Mucosa of rectum (tissue), 2 donors: Measurements from ENCODE around the gene ASB13.
A peak's percentile ranks its signal among the peaks of the same experiment; 100 is the strongest.

Experiments used
- H3K27ac ChIP-seq, 2 donors: one replicate each; pipeline ENCODE4 v1.7.0; 2013; ENCODE audit warnings: inconsistent platforms in 2 of 2, low read depth in 2 of 2, low read length in 2 of 2
- H3K27me3 ChIP-seq, 2 donors: one replicate each; pipeline ENCODE4 v1.7.0; 2013; ENCODE audit warnings: low read length in 2 of 2; ENCODE audit not compliant: control insufficient read depth in 2 of 2, insufficient read depth in 2 of 2
- H3K36me3 ChIP-seq, 2 donors: one replicate each; pipeline ENCODE4 v1.7.0; 2013; ENCODE audit warnings: low read length in 2 of 2; ENCODE audit not compliant: control insufficient read depth in 2 of 2, insufficient read depth in 2 of 2
- H3K4me1 ChIP-seq, 2 donors: one replicate each; pipeline ENCODE4 v1.7.0; 2013; ENCODE audit warnings: low read length in 2 of 2, mild to moderate bottlenecking in 1 of 2; ENCODE audit not compliant: control insufficient read depth in 2 of 2, insufficient read depth in 2 of 2
- H3K4me3 ChIP-seq, 2 donors: one replicate each; pipeline ENCODE4 v1.7.0; 2013; ENCODE audit warnings: low read length in 2 of 2
- H3K9ac ChIP-seq, 2 donors: one replicate each; pipeline ENCODE4 v1.7.0; 2013; ENCODE audit warnings: low read length in 2 of 2, low read depth in 1 of 2, mild to moderate bottlenecking in 1 of 2
- H3K9me3 ChIP-seq, 2 donors: one replicate each; pipeline ENCODE4 v1.7.0; 2013; ENCODE audit warnings: low read length in 2 of 2; ENCODE audit not compliant: control insufficient read depth in 2 of 2
- donor health status: healthy.
- donor health status: Normal muscosa, but diverticular disease.

Gene ASB13

DNA sequence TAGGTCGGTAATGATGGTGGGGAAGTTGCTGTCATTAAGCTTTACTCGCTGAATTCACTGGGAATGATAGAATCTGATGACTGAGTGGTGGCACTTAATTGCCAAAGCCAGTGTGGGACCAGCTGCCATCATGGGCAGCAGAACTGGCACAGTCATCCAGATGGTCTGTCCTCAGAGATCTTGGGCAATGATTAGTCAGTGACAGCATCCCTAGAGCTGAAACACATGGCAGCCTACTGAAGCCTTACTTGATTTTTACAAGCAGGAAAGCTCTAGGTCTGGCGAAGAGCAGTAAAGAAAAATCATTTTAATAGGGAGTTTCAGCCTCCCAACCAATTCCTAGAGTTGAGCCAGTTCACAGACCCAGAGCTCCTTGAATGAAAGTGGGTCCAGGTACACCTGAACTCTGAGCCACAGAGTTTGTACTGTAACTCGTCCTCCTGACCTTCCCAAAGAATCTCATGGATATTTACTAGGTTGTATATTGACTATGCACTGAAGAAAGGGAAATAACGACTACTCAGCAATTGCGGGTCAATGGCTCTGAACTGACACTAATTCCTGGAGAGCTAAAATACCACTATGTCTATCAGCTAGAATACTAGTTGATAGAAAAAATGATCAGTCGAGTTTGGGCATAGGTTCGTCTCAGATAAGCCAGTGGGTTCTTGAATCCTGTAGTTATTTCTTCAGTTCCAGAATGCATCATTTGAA is 4.4 kb upstream of the ASB13 start:
- Histone ChIP-seq H3K4me1 (peaks cover 4 to 7% of the 10 kb centered on the region in 2 donors), H3K9ac (no peak overlapping the region), H3K27ac (no peak overlapping the region)

GRCh38 chr10:5669604-5670003 is 3.2 kb upstream of the ASB13 start:
- H3K27me3 ChIP-seq: no peaks in the 10 kb centered on the region
- H3K36me3 ChIP-seq: no peaks in the 10 kb centered on the region
- H3K27ac ChIP-seq: no peak overlapping the region
- peaks cover 0 to 2% of the 10 kb centered on the region in 2 donors for H3K9me3 ChIP-seq
- H3K4me1 ChIP-seq: peaks cover 10 to 17% of the 10 kb centered on the region in 2 donors
- no peak overlapping the region for H3K4me3 ChIP-seq
- H3K9ac ChIP-seq: no peak overlapping the region

More for the DNA sequence above, 4.4 kb upstream of the ASB13 start:
- H3K4me3 ChIP-seq: no peak overlapping the region
- H3K9me3 ChIP-seq: peaks cover 0 to 2% of the 10 kb centered on the region in 2 donors
- no peaks in the 10 kb centered on the region for H3K27me3 ChIP-seq
- H3K36me3 ChIP-seq: no peaks in the 10 kb centered on the region

DNA sequence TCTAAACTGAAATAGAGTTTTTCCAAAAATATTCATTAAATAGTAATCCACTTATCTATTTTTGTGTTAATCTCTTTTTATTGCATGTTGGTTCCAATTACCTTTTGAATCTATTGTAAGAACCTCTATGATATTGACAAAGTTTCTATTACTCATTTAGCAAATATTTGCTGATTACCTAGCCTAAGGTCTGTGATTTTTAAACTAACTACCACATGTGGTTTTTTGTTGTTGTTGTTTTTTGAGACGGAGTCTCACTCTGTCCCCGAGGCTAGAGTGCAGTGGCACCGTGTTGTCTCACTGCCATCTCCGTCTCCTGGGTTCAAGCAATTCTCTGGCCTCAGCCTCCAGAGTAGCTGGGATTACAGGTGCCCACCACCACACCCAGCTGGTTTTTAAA is 2.0 kb upstream of the ASB13 start:
- peaks cover 10 to 17% of the 10 kb centered on the region in 2 donors for H3K4me1 ChIP-seq
- H3K9me3 ChIP-seq: no peaks in the 10 kb centered on the region
- H3K27ac ChIP-seq: no peak overlapping the region
- H3K36me3 ChIP-seq: no peaks in the 10 kb centered on the region
- H3K9ac ChIP-seq: no peak overlapping the region
- H3K27me3 ChIP-seq: no peaks in the 10 kb centered on the region
- no peak overlapping the region for H3K4me3 ChIP-seq

- no peaks in the 10 kb centered on the region for H3K27me3 ChIP-seq
- peak overlapping the region; percentile 83 to 95 for H3K4me3 ChIP-seq
- peaks cover 10 to 17% of the 10 kb centered on the region in 2 donors for H3K4me1 ChIP-seq
- no peak overlapping the region for H3K27ac ChIP-seq
- H3K9ac ChIP-seq: peak overlapping the region in 1 of 2 donors; percentile 48
- no peaks in the 10 kb centered on the region for H3K36me3 ChIP-seq
- no peaks in the 10 kb centered on the region for H3K9me3 ChIP-seq
These were observed 641 bp upstream of the ASB13 start for GRCh38 chr10:5666841-5667630.

DNA sequence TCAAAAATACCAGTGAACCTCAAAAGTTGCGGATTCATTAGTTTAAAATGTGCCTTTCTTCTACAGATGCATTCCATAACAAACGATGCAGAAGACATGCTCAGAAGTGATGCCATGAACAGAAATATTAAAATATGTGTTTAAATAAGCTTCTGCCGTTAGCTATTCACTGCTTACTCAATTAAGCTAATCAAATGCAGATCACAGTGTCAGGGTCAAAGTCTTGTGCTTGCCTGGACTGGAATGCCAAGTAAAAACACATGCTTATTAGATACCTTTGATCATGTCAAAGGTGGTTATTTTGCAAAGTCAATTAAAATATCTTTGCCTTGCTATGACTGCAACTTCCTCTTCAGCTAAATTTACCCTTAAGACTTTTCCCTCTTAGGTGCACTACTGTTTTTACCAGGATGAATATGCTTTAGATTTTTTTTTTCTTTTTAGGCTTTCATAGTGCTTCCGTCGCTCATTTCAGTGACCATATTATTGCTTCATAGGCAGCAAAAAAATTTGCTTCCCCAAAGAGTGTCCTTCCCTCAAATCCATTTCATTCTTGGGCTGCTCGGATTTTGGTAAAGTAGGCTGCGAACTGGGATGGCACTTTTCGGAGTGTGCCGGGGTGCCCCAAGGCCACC is 905 bp downstream of the ASB13 start:
- no peaks in the 10 kb centered on the region for H3K9me3 ChIP-seq
- peaks cover 15 to 25% of the 10 kb centered on the region in 2 donors for H3K4me1 ChIP-seq
- H3K36me3 ChIP-seq: no peaks in the 10 kb centered on the region
- H3K27ac ChIP-seq: peak overlapping the region; percentile 75 to 77
- peak overlapping the region; percentile 83 to 95 for H3K4me3 ChIP-seq
- no peaks in the 10 kb centered on the region for H3K27me3 ChIP-seq
- peak overlapping the region; percentile 76 to 96 for H3K9ac ChIP-seq

- H3K4me1 ChIP-seq: peaks cover 26 to 41% of the 10 kb centered on the region in 2 donors
- no peaks in the 10 kb centered on the region for H3K9me3 ChIP-seq
- H3K4me3 ChIP-seq: no peak overlapping the region
- H3K9ac ChIP-seq: no peak overlapping the region
- H3K27ac ChIP-seq: no peak overlapping the region
- H3K27me3 ChIP-seq: no peaks in the 10 kb centered on the region
- H3K36me3 ChIP-seq: no peaks in the 10 kb centered on the region
These were observed 2.5 kb downstream of the ASB13 start for GRCh38 chr10:5663692-5664427.

- H3K9me3 ChIP-seq: no peaks in the 10 kb centered on the region
- H3K9ac ChIP-seq: no peak overlapping the region
- no peak overlapping the region for H3K27ac ChIP-seq
- no peak overlapping the region for H3K4me3 ChIP-seq
- peaks cover 26 to 43% of the 10 kb centered on the region in 2 donors for H3K4me1 ChIP-seq
- no peaks in the 10 kb centered on the region for H3K36me3 ChIP-seq
- no peaks in the 10 kb centered on the region for H3K27me3 ChIP-seq
These were observed 3.5 kb downstream of the ASB13 start for GRCh38 chr10:5662708-5663579.

GRCh38 chr10:5661043-5661442 is 5.4 kb downstream of the ASB13 start:
- peaks cover 23 to 41% of the 10 kb centered on the region in 2 donors for H3K4me1 ChIP-seq

More at GRCh38 chr10:5661043-5661442, 5.4 kb downstream of the ASB13 start:
- no peak overlapping the region for H3K9ac ChIP-seq
- H3K27me3 ChIP-seq: no peaks in the 10 kb centered on the region
- H3K4me3 ChIP-seq: no peak overlapping the region
- H3K27ac ChIP-seq: peak overlapping the region in 1 of 2 donors; percentile 9
- no peaks in the 10 kb centered on the region for H3K9me3 ChIP-seq
- H3K36me3 ChIP-seq: no peaks in the 10 kb centered on the region
